ENCODE results near the gene ARID3B. TPM values are rescaled to one million over a fixed set of nuclear protein-coding genes. Genes with fewer than 3 reads are reported as not detected.

Gene ARID3B
- total RNA-seq, 1 experiment from 2014 or later = 101 TPM

DNA sequence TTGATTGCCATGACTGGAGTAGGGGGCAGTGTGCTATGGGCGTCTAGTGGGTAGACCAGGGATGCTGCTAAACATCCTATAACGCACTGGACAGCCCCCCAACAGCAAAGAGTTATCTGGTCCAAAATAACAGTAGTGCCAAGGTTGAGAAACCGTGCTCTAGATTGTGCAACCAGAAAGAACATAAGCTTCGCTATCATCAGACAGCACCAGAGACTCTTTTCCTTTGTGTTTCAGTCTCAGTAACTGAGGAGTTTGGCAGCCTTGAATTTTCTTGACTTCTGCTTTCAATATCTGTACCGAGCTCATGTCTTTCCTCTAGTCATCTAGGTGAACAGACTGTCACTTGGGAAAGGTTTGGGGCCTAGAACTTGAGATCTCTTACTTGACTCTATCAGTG is 8.8 kb downstream of the ARID3B start:
- peaks cover 39% of the 10 kb centered on the region; the same call in 1 of the 2 replicates for H3K79me2 ChIP-seq (ENCODE audit: insufficient read depth, low read length)
- no peak for DNase-seq
- WGBS (ENCODE audit: extremely low coverage, insufficient read length, low lambda C conversion rate) = no CpG with 5 or more reads among the region's 5 CpGs
- no peak overlapping the region for H4K5ac ChIP-seq (ENCODE audit: insufficient read length, low read depth, low read length)
- H4K20me1 ChIP-seq (ENCODE audit: control insufficient read depth, insufficient read depth, insufficient read length) = no peaks in the 10 kb centered on the region
- H3K4me2 ChIP-seq (ENCODE audit: insufficient read depth, insufficient read length, low read length) = no peak overlapping the region
- H3K56ac ChIP-seq (ENCODE audit: insufficient read length, low read depth, low read length) = no peak overlapping the region
- H2BK15ac ChIP-seq (ENCODE audit: low read depth, low read length) = no peak overlapping the region
- no peaks in the 10 kb centered on the region for H3K4me1 ChIP-seq (ENCODE audit: insufficient read depth, low read length)
- TF ChIP-seq, protein P1, sequence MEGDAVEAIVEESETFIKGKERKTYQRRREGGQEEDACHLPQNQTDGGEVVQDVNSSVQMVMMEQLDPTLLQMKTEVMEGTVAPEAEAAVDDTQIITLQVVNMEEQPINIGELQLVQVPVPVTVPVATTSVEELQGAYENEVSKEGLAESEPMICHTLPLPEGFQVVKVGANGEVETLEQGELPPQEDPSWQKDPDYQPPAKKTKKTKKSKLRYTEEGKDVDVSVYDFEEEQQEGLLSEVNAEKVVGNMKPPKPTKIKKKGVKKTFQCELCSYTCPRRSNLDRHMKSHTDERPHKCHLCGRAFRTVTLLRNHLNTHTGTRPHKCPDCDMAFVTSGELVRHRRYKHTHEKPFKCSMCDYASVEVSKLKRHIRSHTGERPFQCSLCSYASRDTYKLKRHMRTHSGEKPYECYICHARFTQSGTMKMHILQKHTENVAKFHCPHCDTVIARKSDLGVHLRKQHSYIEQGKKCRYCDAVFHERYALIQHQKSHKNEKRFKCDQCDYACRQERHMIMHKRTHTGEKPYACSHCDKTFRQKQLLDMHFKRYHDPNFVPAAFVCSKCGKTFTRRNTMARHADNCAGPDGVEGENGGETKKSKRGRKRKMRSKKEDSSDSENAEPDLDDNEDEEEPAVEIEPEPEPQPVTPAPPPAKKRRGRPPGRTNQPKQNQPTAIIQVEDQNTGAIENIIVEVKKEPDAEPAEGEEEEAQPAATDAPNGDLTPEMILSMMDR (conservative IDR thresholded peaks at IDR 0.05) = no peak
- no peaks in the 10 kb centered on the region for H3K23me2 ChIP-seq (ENCODE audit: insufficient read length, low read depth, low read length, poor library complexity, severe bottlenecking)
- no peak overlapping the region for H2BK5ac ChIP-seq (ENCODE audit: insufficient read length, low read length)
- H2BK12ac ChIP-seq (ENCODE audit: insufficient read length, low read depth, low read length) = no peak overlapping the region
- no peak overlapping the region for H3K9ac ChIP-seq (ENCODE audit: extremely low read depth, insufficient read length, low read length)
- no peak overlapping the region for H4K8ac ChIP-seq (replicated peaks; ENCODE audit: insufficient read length, low read depth, low read length)
- no peak overlapping the region for H3K4me3 Mint-ChIP-seq
- H3K79me1 ChIP-seq (ENCODE audit: insufficient read depth, low read depth, low read length, poor library complexity, severe bottlenecking) = peaks cover 10% of the 10 kb centered on the region
- no peak overlapping the region for H3K27ac ChIP-seq (ENCODE audit: insufficient read length, low read depth, low read length)
- no peaks in the 10 kb centered on the region for H3K27me3 ChIP-seq (ENCODE audit: insufficient read depth, low read length)
- no peak overlapping the region for H2BK120ac ChIP-seq (ENCODE audit: low read depth, low read length, poor library complexity, severe bottlenecking)
- no peaks in the 10 kb centered on the region for H3K9me3 Mint-ChIP-seq
- H3K14ac ChIP-seq (ENCODE audit: insufficient read depth, low read length) = no peak overlapping the region
- no peak overlapping the region for H2BK20ac ChIP-seq (ENCODE audit: low read depth, low read length, poor library complexity, severe bottlenecking)
- no peak overlapping the region for H3K23ac ChIP-seq (ENCODE audit: insufficient read length, low read depth, low read length)
- no peak overlapping the region for H3K18ac ChIP-seq (ENCODE audit: insufficient read length, low read depth, low read length)
- no peaks in the 10 kb centered on the region for H3K27me3 Mint-ChIP-seq (ENCODE audit: low read depth)
- no peak overlapping the region for H2AFZ ChIP-seq (ENCODE audit: low read length)
- no peak overlapping the region for H3K4ac ChIP-seq (ENCODE audit: low read depth, low read length)
- H3K36me3 Mint-ChIP-seq (ENCODE audit: insufficient read depth in 1 of 3, low read depth in 3 of 3) = peaks cover 38 to 86% (median 85%) of the 10 kb centered on the region in 3 experiments; a peak in 6 of 7 replicates
- no peak overlapping the region for H3T11ph ChIP-seq (ENCODE audit: low read length)
- H3K27ac Mint-ChIP-seq = peak overlapping the region in 1 of 3 experiments; percentile 57; a peak in 3 of 7 replicates
- peaks cover 17 to 23% of the 10 kb centered on the region in 2 experiments for H3K4me1 Mint-ChIP-seq
- H4K91ac ChIP-seq (ENCODE audit: insufficient read length, low read depth, low read length) = no peak overlapping the region
- no peaks in the 10 kb centered on the region for H3K9me3 ChIP-seq (ENCODE audit: control insufficient read depth, low read depth, low read length)
- no peak overlapping the region for H2AK5ac ChIP-seq (ENCODE audit: insufficient read length, low read length)
